Psoas muscle (tissue), 8 donors: ENCODE data around the gene METTL26. TPM values are rescaled to one million over a fixed set of nuclear protein-coding genes. Genes with fewer than 3 reads are reported as not detected.

Experiments
- ATAC-seq, 4 donors: fragments of 200-7000 bp; cut with Tn5 transposase; one replicate each; pipeline ENCODE4 v1.9.1; 2020; ENCODE audit warnings: moderate library complexity in 3 of 4, mild to moderate bottlenecking in 2 of 4
- DNase-seq, 2 donors: peaks; one replicate each; pipeline ENCODE4 v3.0.0-alpha.2; 2020
- H3K27ac ChIP-seq: fragments of 200-600 bp; one replicate; pipeline ENCODE4 v1.8.0; 2022
- H3K27me3 ChIP-seq, 3 donors: fragments of 200-600 bp in 1 of 3; one replicate each; pipeline versions ENCODE4 v1.6.1 to v1.8.0; 2013 to 2022; ENCODE audit warnings: low read length in 2 of 3, mild to moderate bottlenecking in 2 of 3, moderate library complexity in 1 of 3; ENCODE audit not compliant: insufficient read depth in 3 of 3
- H3K36me3 ChIP-seq, 2 donors: fragments of 200-600 bp in 1 of 2; one replicate each; pipeline versions ENCODE4 v1.6.1 to v1.8.0; 2013 to 2022; ENCODE audit warnings: low read depth in 1 of 2, mild to moderate bottlenecking in 1 of 2, moderate library complexity in 1 of 2; ENCODE audit not compliant: insufficient read depth in 1 of 2
- H3K4me1 ChIP-seq: fragments of 200-600 bp; one replicate; pipeline ENCODE4 v1.8.0; 2022
- H3K4me3 ChIP-seq: fragments of 200-600 bp; one replicate; pipeline ENCODE4 v1.8.0; 2022; ENCODE audit warnings: mild to moderate bottlenecking
- H3K9me3 ChIP-seq: fragments of 200-600 bp; one replicate; pipeline ENCODE4 v1.8.0; 2022
- CTCF ChIP-seq: fragments of 200-600 bp; IDR thresholded peaks from one replicate; pipeline ENCODE4 v1.8.0; 2022; ENCODE audit warnings: antibody characterized with exemption
- WGBS, 3 donors: extraction: QIAGEN DNeasy Blood & Tissue Kit; methylation state at CpG; one replicate each; pipeline versions ENCODE4 v1.1.6 to v1.1.7; 2013; 5-methylcytosine and 5-hydroxymethylcytosine counted together
- intact Hi-C, 2 donors: fragments of 100-400 bp; cut with DNase I; formaldehyde crosslinking; loops; one replicate each; pipeline versions ENCODE4 v1.11.0 to v1.14.2; 2022
- polyA plus RNA-seq, 3 donors: library from polyadenylated mRNA; stranded (reverse); fragments of 200-250 nt; gene quantifications; one replicate each; pipeline ENCODE4 v1.2.3, GENCODE V29; 2013
- total RNA-seq, 4 donors: library from RNA; stranded (reverse); fragmentation: NEBNext Ultra II Directional in 2 of 4; extraction: Animal tissue kit (Norgen Biotek cat#: 25700) in 2 of 4; gene quantifications; one replicate each; pipeline versions ENCODE4 v1.2.1 to v1.2.4, GENCODE V29; 2021 to 2023
- donor health status: healthy with polysubstance abuse.
- donor health status: DM: no; HTN: no; CAD: no; lungs with moderate emphysema.
- donor health status: Bipolar disorder and iron deficiency.
- donor health status: healthy.
- donor health status: DM: yes; HTN: yes; CAD: no.
- donor health status: DM: no; HTN: no; CAD: no.
- donor health status: DM: no; HTN: no; CAD: no.
- donor health status: DM: yes; HTN: yes; CAD: no.

METTL26 gene
- total and polyA plus RNA-seq, 7 donors = 42.4 to 97.8 (median 55.6) TPM

- H3K4me3 ChIP-seq = no peak overlapping the region
- DNase-seq (no peak), ATAC-seq (no peak)
- no peak for TF ChIP-seq CTCF
- H3K4me1 ChIP-seq = peaks cover 5% of the 10 kb centered on the region
- H3K9me3 ChIP-seq = no peaks in the 10 kb centered on the region
- peaks cover 0 to 6% of the 10 kb centered on the region in 2 donors for H3K36me3 ChIP-seq
- 79 to 89% (median 86%) methylated on average over 11 to 12 of the region's 12 CpGs for WGBS, 3 donors
- H3K27me3 ChIP-seq = no peaks in the 10 kb centered on the region
- intact Hi-C loops = no loop called here
- no peak overlapping the region for H3K27ac ChIP-seq
Measured at GRCh38 chr16:654034-654433, 17.9 kb upstream of the METTL26 start.

GRCh38 chr16:652454-653305 lies 16.6 kb upstream of the METTL26 start:
- no peaks in the 10 kb centered on the region for H3K27me3 ChIP-seq
- no peak overlapping the region for H3K4me3 ChIP-seq
- 83 to 91% (median 84%) methylated on average over 23 to 28 of the region's 28 CpGs for WGBS, 3 donors
- peaks cover 16% of the 10 kb centered on the region for H3K4me1 ChIP-seq
- peaks cover 0 to 6% of the 10 kb centered on the region in 2 donors for H3K36me3 ChIP-seq
- ATAC-seq (no peak), DNase-seq (no peak)
- H3K27ac ChIP-seq = no peak overlapping the region
- no peaks in the 10 kb centered on the region for H3K9me3 ChIP-seq
- intact Hi-C loops = no loop called here
- TF ChIP-seq CTCF = no peak

GRCh38 chr16:651844-652243 lies 15.7 kb upstream of the METTL26 start:
- Histone ChIP-seq H3K9me3 (no peaks in the 10 kb centered on the region), H3K4me1 (peaks cover 24% of the 10 kb centered on the region), H3K4me3 (no peak overlapping the region), H3K36me3 (peaks cover 0 to 6% of the 10 kb centered on the region in 2 donors), H3K27ac (no peak overlapping the region), H3K27me3 (no peaks in the 10 kb centered on the region)
- intact Hi-C loops = no loop called here
- ATAC-seq (no peak), DNase-seq (no peak)
- no peak for TF ChIP-seq CTCF
- 84 to 90% (median 85%) methylated on average over 22 of the region's 22 CpGs for WGBS, 3 donors

- H3K9me3 ChIP-seq = no peaks in the 10 kb centered on the region
- WGBS, 3 donors = 2 to 4% (median 3%) methylated on average over 28 to 44 of the region's 44 CpGs
- H3K27ac ChIP-seq = peak overlapping the region; percentile 93
- DNase-seq = no peak
- H3K36me3 ChIP-seq = no peaks in the 10 kb centered on the region
- TF ChIP-seq CTCF = no peak
- peak overlapping the region; percentile 88 for H3K4me3 ChIP-seq
- ATAC-seq = no peak
- H3K4me1 ChIP-seq = peaks cover 47% of the 10 kb centered on the region
- intact Hi-C loops = no loop called here
- H3K27me3 ChIP-seq = no peaks in the 10 kb centered on the region
Measured at GRCh38 chr16:649631-650030, 13.5 kb upstream of the METTL26 start.
